IPS-18c (cell line): Measurements from ENCODE around the gene L1CAM.

Source experiments
- H3K4me3 ChIP-seq: 2 replicates; pipeline ENCODE4 v1.7.0; 2013; ENCODE audit warnings: low read depth, mild to moderate bottlenecking, low read length, moderate library complexity; ENCODE audit not compliant: insufficient read depth
- H3K9me3 ChIP-seq: one replicate; pipeline ENCODE4 v1.6.1; 2013; ENCODE audit warnings: mild to moderate bottlenecking, low read length, moderate library complexity; ENCODE audit not compliant: control insufficient read depth, insufficient read depth

L1CAM gene

DNA sequence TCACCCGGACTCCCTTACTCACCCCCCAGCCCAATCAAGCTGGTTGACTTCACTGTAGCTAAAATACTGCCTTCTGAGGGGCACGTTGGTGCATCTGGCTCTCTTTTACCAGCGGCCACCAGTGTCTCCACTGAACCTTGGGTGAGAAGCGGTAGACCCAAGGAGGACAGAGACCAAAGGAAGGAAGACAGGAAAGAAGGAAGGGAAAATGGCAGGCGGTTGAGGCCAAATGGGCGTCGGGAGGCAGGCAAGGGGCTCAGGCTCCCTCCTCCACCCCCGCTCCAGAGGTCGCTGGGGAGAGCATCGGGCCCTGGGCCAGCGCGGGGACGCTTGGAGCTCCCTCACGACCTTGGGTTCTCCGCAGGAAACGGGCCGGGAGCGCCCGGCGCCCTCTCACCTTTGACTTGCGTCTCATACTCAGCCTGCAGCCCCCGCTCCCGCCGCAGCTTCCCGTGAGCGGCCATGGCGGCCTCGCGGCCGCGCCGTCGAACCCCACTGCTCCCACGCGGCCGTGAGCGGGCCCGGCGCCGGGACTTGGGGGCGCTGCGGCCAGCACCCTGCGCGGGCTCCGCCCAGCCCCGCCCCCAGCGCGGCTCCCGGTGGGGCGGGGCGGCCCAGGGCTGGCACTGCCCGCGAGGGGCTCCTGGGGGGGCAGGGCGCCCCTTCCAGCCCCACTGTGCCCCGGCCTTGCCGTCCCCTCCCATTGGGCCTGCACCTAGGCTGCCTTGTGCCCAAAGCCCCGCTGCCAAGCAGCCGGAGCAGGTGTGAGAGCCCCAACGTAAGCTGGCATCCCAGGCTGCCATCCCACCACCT lies 40.0 kb upstream of the L1CAM start, which contains the start of gene ARHGAP4:
Gene ARHGAP4 (minus strand): TSS at position 526 of the 813 bp plus-strand sequence. CDS start 62 bp downstream, at position 464.
- Histone ChIP-seq H3K4me3 (peak within 1 kb of the TSS; percentile 51), H3K9me3 (peaks cover 8% of the 10 kb centered on the region)

DNA sequence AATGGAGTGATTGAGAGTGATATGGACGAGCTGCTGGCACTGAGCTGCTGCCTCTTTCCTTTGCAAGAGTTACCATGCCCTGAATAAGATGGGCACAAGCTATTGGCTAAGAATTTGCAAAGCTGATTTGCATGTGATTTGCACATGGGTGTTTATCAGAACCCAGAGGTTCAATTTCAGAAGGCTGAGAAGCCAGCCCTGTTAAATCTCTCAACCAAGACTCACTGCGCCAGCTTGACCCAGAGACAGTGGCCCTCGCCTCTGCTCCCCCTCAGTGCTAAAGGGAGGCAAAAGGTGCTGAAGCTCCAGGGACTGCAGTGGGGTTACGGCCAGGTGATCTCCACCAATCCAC lies 39.4 kb upstream of the L1CAM start:
- peaks cover 8% of the 10 kb centered on the region for H3K9me3 ChIP-seq
- H3K4me3 ChIP-seq: peak overlapping the region; percentile 49

DNA sequence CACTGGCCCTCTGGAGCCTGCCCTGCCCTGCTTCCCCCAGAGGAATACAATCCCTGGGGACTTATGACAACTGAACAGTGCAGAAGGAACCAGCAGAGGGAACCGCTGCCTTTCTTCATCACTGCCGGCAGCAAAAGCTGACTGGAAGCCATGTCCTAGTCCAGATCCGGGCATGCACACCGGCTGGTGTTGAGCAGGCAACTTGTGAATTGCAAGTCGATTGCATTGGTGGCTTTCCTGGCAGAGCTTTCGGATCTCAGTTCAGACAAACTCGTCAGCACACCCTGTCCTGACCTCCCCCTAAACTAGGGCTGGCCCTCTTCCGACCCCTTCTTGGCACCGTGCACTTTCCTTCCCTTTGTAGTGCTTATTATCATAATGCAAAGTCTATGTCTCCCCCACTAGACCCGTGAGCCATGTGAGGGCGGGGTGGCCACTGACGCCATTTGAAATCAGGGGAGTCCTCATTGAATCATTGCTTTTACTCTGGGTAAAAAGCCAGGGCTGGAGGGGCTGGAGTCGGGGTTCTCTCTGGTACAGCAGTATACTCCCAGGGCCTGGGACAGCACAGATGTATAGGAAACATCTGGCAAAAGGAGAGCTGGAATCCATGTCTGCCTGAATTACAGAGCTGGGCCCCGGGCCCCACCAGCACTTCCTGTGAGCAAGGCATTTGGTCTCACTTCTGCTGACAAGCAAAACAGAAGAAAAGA lies 38.3 kb upstream of the L1CAM start:
- Histone ChIP-seq H3K4me3 (no peak overlapping the region), H3K9me3 (peaks cover 8% of the 10 kb centered on the region)

DNA sequence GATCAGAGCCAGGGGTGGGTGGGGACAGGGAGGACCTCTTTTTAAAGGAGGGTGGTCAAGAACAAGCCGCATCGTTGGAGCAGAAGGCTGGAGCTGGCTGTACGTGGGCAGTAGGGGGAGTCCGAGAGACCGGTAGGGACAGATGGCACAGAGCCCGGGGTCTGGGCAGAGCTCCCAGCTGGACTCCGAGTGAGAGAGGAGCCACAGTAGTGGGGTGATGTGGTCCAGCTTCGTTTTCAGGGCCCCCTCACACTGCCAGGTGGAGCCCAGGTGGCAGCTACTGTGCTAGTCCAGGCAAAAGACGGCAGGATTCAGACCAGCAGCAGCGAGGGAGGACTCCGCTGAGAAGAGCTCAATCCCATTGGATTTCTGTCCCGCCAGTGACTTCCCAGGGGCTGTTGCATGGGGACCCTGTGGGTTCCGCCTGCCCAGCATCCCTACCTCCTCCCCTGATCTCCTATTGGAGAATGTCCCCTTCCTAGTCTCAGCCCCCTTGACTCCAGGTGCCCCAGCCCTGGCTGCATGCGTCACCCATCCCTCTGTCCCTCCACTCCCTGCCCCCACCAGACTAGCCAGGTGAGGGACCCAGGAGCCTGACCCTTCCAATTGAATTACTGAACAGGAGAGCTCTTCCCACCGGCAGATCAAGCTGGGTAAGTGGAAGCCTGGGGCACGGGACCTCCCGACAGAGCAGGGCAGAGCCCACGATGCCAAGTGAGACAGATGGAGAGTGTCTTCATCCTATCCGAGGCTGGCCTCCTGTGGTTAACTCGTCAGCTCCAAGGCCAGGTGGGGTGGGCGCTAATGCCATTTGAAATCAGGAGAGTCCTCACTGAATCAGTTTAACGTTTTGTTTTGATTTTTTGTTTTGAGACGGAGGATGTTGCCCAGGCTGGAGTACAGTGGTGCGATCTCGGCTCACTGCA lies 37.2 kb upstream of the L1CAM start:
- no peak overlapping the region for H3K4me3 ChIP-seq

DNA sequence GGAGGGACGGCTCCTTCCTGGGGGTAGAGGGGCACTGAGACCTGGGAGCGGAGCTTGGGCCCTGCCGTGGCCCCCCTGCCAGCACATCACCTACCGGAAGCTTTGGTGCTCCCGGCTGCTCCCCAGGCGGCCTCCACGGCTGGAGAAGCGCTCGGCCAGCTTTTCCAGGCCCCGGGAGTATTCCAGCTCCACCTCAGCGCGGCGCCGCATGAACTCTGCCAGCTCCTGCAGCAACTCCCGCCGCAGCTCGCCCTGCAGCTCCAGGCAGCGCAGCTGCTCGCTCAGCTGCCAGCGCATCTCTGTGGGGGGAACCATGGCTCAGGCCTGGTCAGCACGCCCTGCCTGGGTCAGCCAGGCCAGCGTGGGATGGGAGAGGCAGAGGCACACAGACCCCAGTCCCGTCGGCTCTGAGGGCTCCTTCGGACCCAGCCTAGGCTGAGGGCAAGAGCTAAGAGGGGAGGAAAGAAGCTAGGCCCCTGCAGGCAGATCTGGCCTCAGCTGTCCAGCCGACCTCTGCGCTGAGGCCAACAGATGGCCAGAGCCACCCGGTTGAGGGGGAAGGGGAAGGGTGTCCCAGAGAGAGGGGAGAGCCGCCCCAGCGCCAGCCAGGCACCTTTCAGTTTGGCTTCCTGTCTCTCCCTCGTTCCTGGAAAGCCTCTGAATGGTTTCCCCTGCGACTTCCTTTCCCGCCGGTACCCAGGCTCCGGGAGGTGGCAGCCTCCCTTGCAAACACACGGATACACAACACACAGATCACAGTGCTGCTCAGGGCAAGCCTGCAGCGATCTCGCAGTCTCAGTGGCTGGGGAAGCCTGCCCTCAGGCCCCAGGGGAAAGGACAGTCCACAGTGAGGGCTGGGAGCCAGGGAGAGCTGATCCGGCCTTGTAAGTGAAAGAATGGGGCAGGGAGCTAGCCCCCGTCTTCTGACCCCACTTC lies 35.8 kb upstream of the L1CAM start:
- H3K4me3 ChIP-seq: no peak overlapping the region
- peaks cover 15% of the 10 kb centered on the region for H3K9me3 ChIP-seq

More for the DNA sequence above, 37.2 kb upstream of the L1CAM start:
- H3K9me3 ChIP-seq: peaks cover 10% of the 10 kb centered on the region

DNA sequence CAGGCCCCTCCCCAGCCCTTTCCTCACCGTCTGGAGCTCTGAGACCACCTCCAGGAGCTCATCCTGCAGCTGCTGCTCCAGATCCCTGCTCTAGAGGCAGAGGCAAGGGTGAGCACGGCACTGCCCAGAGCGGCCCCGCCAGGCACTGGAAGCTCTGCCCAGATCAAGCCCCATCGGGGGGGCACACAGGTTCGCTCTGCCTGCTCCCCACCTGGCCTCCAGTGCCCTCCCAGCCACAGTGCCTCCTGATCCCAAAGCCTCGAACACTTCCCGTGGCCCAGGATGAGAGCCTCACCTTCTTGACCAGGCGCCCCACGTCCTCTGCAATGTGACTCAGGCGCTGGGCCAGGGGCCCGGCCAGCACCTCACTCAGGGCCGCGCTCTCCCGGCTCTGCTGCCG lies 35.1 kb upstream of the L1CAM start:
- peaks cover 15% of the 10 kb centered on the region for H3K9me3 ChIP-seq
- no peak overlapping the region for H3K4me3 ChIP-seq

DNA sequence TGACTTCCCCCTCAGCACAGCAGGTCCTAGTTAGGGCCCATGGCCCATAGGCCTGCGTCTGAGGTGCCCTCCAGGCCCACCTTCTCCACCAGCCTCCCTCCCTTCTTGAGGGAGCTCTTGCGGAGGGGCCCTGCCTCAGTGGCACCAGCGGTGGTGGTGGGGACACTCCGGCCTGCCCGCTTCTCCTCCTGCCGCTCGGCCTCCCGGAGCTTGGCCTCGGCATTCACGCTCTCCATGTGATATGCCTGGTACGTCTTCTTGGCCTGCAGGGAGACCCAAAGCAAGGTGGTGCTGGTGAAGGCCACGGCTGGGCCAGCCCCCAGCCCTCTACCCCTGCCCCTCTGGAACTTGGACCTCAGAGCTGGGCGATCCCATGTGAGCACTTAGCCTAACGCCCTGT lies 34.6 kb upstream of the L1CAM start:
- Histone ChIP-seq H3K4me3 (no peak overlapping the region), H3K9me3 (peaks cover 15% of the 10 kb centered on the region)

DNA sequence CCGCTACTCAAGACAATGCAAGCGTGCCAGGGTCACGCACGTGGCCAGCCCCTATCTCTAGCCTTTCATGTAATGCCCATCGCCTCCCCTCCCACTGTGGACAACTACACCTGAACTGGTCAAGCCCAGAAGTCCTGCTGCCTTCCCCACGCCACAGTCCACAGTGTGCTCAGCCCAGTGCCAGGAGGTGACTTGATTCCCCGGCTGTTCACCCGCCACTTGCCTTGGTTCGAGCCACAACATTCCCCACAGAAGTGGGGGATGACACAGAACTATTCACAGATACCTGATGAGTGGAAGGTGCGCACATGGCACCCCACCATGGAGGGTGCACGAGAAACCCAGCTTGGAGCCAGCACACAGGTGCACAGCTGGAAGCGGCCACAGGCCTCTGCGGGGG lies 33.3 kb upstream of the L1CAM start:
- Histone ChIP-seq H3K4me3 (no peak overlapping the region), H3K9me3 (peaks cover 15% of the 10 kb centered on the region)

DNA sequence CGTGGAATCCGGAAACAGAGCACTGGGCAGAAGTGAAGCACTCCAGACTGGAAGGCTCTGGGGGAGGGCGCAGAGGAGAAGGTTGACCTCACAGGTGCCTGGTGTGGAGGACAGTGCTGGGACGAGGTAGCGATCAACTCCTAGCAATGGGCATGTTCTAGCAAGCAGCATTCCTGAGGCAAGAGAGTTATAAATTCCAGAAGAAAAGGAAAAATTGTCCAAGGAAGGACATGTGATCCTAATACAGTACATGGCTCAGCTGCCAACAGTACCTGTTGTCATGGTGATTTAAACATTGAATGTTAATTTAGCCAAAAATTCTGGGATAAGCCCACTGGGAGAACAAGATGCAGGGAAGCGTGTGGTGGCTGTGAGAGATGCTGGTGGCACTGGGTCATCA lies 31.9 kb upstream of the L1CAM start:
- Histone ChIP-seq H3K9me3 (peaks cover 14% of the 10 kb centered on the region), H3K4me3 (no peak overlapping the region)

DNA sequence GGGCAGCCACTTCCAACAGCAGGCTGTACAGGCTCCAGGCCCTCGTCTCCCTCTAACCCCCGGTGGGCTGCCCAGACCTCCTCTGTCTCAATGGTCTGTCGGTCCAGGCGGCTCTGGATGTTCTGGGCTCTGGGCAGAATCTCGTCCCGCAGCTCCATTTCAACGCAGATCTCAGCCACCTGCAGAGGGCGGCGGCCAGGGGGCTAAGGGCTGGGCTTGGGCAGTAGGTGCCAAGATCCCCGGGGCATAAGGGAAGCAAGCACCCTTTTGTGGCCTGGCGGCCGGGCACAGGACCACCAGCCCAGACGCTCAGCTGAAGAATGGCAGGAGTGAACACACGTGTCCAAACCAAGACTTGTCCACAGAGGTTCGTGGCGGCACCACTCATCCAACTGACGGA lies 27.7 kb upstream of the L1CAM start:
- H3K9me3 ChIP-seq: peaks cover 16% of the 10 kb centered on the region
- no peak overlapping the region for H3K4me3 ChIP-seq

DNA sequence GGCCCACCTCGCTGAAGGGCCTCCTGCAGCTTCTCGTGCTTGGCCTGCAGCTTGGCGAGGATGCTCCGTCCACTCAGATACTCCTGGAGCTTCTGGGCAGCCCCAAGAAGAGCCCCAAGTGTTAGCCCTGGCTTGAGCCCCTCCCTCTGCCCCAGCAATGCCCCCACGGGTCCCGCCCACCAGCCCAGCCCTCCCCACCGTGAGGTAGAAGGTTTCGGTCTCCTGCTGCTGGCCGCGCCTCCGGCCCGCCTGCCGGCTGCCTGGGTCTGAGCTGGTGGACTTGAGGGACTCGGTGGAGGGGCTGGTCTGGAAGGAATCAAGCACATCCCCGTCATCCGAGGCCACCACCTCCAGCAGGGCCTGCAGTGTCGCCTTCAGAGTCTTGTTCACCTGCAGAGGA lies 27.2 kb upstream of the L1CAM start:
- no peak overlapping the region; the same call in 1 of the 2 replicates for H3K4me3 ChIP-seq

DNA sequence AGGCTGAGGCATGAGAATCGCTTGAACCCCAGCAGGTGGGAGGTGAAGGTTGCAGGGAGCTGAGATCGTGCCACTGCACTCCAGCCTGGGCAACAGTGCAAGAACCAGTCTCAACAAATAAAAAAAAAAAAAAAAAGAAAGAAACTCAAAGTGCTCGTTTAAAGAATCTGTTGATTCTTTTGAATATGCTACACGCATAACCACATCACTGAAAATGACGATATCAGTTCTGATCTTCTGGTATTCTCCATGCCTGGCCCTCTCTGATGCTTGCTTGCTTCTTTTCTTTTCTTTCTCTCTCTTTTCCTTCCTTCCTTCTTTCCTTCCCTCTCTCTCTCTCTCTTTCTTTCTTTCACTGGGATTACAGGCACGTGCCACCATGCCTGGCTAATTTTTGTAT lies 25.8 kb upstream of the L1CAM start:
- no peak overlapping the region for H3K4me3 ChIP-seq
- peaks cover 15% of the 10 kb centered on the region for H3K9me3 ChIP-seq

More for the DNA sequence above, 27.2 kb upstream of the L1CAM start:
- H3K9me3 ChIP-seq: peaks cover 15% of the 10 kb centered on the region

DNA sequence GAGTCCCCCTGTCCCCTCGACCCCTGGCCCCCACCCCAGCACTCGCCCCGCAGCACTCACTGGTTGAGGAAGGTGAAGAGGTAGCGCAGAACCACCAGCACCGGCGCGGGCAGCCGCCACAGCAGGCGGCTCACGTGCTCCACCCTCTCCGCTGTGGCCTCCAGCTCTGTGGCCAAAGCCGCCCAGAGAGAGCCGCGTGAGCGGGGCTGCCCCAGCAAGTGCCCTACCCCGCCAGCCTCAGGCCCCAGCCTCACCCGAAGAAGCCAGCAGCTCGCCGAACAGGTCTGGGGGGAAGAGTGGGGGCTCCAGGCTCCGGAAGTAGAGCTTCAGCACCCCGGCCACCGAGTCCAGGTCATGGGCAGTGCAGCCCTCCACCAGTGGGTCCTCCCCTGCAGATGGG lies 24.5 kb upstream of the L1CAM start:
- peaks cover 18% of the 10 kb centered on the region for H3K9me3 ChIP-seq
- no peak overlapping the region for H3K4me3 ChIP-seq

DNA sequence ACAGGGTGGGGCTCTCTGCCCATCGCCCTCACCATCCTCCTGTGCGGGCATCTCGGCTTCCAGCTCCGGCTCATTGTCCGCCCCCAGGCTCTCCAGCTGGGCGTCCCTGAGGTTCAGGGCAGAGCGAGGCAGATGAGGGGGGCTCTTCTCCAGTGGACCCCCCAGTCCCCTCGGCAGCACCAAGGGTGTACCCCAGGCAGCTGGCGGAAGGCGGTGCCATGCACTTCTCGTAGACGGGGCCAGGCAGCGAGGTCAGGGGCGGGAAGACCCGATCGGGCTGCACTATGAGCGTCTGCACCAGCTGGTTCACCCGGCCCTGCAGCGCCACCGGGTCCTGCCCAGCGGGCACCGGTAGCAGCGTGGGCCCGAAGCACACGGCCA lies 24.0 kb upstream of the L1CAM start:
- Histone ChIP-seq H3K4me3 (no peak overlapping the region), H3K9me3 (peaks cover 18% of the 10 kb centered on the region)

DNA sequence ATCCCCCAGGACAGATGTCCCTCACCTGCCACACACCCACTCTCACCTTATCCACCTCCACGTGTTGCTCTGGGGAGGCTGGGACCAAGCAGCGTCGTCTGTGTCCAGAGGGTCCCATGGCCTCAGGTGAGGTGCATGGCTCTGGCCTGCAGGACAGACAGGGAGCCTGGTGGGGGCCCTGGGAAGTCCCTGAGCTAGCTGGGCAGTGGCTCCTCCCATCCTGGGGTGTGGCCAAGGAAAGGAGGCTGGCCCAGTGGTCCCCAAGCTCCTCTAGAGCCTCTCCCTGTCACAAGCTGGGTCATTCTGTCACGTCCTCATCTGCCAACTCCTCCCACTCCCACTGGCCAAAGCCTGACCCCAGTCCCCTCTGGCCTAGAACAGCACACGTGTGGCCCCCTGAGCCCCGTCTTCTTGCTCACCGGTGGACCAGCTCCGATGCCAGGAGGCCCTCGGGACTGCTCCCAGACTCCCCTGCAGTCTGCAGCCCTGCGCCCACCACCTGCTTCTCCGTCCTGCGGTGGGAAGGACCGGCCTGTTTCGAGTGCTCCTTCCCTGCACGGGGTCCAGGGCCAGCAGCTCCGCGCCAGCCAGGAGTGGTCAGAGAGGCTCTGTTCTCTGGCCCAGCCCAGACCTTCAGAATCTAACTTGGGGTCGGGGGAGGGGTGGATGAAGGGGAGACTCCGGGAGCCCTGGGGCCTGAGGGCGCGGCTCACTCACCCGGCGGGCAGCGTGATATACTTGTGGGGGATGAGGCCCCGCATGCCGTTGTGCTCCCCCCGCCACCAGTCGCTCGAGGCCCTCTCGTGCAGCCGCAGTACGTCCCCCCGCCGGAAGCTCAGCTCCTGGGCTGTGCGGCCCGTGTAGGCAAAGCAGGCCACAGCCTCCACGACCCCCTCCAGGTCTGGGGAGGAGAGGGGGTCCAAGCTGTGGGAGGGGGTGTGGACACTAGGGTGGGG lies 23.3 kb upstream of the L1CAM start:
- H3K4me3 ChIP-seq: no peak overlapping the region

More for the DNA sequence above, 23.3 kb upstream of the L1CAM start:
- H3K9me3 ChIP-seq: peaks cover 18% of the 10 kb centered on the region
